Measurements from ENCODE around the gene SH2D3C. TPM values are rescaled to one million over a fixed set of nuclear protein-coding genes. Genes with fewer than 3 reads are reported as not detected.

SH2D3C gene
- total and polyA plus RNA-seq, 9 donors: 1.9 to 17.0 (median 4.6) TPM

DNA sequence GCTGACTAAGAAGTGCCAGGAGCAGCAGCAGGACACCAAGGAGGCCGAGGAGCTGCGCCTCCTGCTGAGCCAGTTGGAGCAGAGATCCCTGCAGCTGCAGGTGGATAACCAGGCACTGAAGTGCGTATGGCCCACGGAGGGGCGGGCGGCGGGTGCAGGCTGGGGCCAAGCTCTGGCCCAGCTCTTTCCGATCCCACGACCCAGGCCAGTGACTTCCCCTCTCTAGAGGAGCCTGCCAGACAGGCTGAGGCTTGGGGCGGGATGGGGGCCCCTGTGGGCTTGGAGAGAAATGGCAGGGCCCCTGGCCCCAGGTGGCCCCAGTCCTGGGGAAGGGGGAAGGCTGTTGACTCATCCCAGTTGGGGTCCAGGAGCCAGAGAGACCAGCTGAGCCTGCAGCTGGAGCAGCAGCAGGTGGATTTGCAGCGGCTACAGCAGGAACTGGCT lies 66.6 kb downstream of the SH2D3C start:
- no peak for TF ChIP-seq EP300 (IDR thresholded peaks at IDR 0.05)
- TF ChIP-seq, protein P1, sequence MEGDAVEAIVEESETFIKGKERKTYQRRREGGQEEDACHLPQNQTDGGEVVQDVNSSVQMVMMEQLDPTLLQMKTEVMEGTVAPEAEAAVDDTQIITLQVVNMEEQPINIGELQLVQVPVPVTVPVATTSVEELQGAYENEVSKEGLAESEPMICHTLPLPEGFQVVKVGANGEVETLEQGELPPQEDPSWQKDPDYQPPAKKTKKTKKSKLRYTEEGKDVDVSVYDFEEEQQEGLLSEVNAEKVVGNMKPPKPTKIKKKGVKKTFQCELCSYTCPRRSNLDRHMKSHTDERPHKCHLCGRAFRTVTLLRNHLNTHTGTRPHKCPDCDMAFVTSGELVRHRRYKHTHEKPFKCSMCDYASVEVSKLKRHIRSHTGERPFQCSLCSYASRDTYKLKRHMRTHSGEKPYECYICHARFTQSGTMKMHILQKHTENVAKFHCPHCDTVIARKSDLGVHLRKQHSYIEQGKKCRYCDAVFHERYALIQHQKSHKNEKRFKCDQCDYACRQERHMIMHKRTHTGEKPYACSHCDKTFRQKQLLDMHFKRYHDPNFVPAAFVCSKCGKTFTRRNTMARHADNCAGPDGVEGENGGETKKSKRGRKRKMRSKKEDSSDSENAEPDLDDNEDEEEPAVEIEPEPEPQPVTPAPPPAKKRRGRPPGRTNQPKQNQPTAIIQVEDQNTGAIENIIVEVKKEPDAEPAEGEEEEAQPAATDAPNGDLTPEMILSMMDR (IDR thresholded peaks at IDR 0.05): no peak
- TF ChIP-seq POLR2A (IDR thresholded peaks at IDR 0.05): no peak
- Histone ChIP-seq H3K9me3 (no peaks in the 10 kb centered on the region), H3K4me3 (no peak overlapping the region), H3K36me3 (no peaks in the 10 kb centered on the region), H3K27me3 (no peaks in the 10 kb centered on the region), H3K4me1 (ENCODE audit: insufficient read depth) (peaks cover 8% of the 10 kb centered on the region), H3K27ac (no peak overlapping the region)
- DNase-seq: no peak
- intact Hi-C loops (cut with DNase I): no loop called here
- 76 to 84% (median 78%) methylated on average over 10 to 11 of the region's 11 CpGs for WGBS, 3 donors

DNA sequence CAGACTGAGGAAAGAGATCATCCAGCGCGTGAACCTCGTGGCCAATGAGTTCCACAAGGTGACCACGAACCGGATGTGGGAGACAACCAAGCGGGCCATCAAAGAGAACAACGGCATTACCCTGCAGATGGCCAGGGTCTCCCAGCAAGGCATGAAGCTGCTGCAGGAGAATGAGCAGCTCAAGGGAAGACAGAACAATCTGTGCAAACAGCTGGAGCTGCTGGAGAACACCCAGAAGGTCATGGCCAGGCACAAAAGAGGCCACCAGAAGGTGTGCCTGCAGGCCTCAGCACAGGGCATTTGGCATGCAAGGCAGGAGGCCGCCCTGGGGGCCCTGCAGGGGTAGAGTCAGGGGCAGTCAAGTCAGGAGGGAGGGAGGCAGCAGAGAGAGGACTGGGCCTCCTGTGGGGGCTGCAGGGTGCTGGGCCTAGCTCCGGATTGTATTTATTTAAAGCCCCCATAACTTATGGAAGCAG lies 67.2 kb downstream of the SH2D3C start:
- TF ChIP-seq, protein P1 (IDR thresholded peaks at IDR 0.05): no peak
- TF ChIP-seq EP300 (IDR thresholded peaks at IDR 0.05): no peak
- TF ChIP-seq POLR2A (IDR thresholded peaks at IDR 0.05): no peak
- Histone ChIP-seq H3K36me3 (no peaks in the 10 kb centered on the region), H3K4me3 (no peak overlapping the region), H3K9me3 (no peaks in the 10 kb centered on the region), H3K27me3 (no peaks in the 10 kb centered on the region), H3K4me1 (ENCODE audit: insufficient read depth) (peaks cover 6% of the 10 kb centered on the region), H3K27ac (no peak overlapping the region)
- 28 to 50% (median 32%) methylated on average over 9 of the region's 9 CpGs for WGBS, 3 donors
- intact Hi-C loops (cut with DNase I): no loop called here
- DNase-seq: peak in 2 of 5 donors; percentile 68 to 81

DNA sequence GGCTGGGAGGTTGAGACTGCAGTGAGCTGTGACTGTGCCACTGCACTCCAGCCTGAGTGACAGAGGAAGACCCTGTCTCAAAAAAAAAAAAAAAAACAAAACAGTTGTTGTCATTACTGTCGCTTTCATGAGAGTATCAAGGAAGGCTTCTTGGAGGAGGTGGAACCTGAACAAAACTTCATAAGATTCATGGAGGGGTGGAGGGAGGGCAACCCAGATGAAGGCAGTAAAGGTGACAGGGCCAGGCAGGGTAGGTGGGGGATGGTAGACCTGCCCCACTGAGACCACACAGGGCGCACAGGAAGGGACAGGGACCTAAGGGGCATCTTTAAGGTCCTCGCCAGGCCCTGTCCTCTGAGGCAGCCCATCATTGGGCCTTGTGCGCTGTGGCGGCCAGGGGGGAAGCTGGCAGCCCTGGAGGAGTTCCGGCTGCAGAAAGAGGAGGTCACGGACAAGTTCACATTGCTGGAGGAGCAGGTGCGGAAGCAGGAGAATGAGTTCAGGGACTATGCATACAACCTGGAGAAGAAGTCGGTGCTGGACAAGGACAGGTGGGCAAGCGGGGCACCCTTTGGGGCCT lies 68.2 kb downstream of the SH2D3C start:
- no peak for DNase-seq
- H3K4me3 ChIP-seq: no peak overlapping the region
- 91 to 92% (median 92%) methylated on average over 10 of the region's 10 CpGs for WGBS, 3 donors
- no peaks in the 10 kb centered on the region for H3K36me3 ChIP-seq
- peaks cover 2% of the 10 kb centered on the region for H3K4me1 ChIP-seq (ENCODE audit: insufficient read depth)
- H3K27ac ChIP-seq: no peak overlapping the region
- TF ChIP-seq, protein P1 (IDR thresholded peaks at IDR 0.05): no peak
- TF ChIP-seq EP300 (IDR thresholded peaks at IDR 0.05) (no peak), POLR2A (IDR thresholded peaks at IDR 0.05) (no peak)
- no peaks in the 10 kb centered on the region for H3K9me3 ChIP-seq
- intact Hi-C loops (cut with DNase I): no loop called here
- no peaks in the 10 kb centered on the region for H3K27me3 ChIP-seq

DNA sequence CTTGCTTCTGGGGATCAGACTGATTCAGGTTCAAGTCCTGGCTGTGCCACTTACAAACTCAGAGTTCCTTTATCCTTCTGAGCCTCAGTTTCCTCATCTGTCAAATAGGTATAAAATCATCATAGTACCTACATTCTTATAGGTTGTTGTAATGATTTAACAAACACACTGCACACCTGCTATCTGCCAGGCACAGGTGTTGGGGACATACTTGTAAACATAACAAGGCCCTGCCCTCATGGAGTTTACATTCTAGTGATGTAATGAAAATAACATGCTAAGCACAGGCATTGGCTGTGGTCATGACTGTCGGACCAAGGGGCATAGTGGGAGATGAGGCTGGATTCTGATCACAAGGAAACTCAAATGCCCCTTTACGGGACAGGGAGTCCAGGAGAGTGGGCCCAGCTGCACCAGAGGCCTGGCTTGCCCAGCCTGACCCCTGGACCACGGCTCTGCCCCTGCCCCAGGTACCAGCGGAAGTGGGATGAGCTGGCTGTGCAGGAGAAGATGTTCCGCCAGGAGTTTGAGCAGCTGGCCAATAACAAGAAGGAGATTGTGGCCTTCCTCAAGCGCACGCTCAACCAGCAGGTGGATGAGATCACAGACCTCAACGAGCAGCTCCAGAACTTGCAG lies 69.4 kb downstream of the SH2D3C start:
- Histone ChIP-seq H3K9me3 (no peaks in the 10 kb centered on the region), H3K4me1 (ENCODE audit: insufficient read depth) (no peaks in the 10 kb centered on the region), H3K4me3 (no peak overlapping the region), H3K27ac (no peak overlapping the region), H3K36me3 (no peaks in the 10 kb centered on the region), H3K27me3 (no peaks in the 10 kb centered on the region)
- 84 to 89% (median 88%) methylated on average over 8 of the region's 8 CpGs for WGBS, 3 donors
- DNase-seq: no peak
- intact Hi-C loops (cut with DNase I): no loop called here
- no peak for TF ChIP-seq EP300 (IDR thresholded peaks at IDR 0.05)
- TF ChIP-seq, protein P1 (IDR thresholded peaks at IDR 0.05): no peak
- TF ChIP-seq POLR2A (IDR thresholded peaks at IDR 0.05): no peak
